RCC 7860 (cell line): ENCODE measurements around the gene TRIM72.
"Not testable (repeated sequence)": the region's sequence is repeated elsewhere in the genome, so short reads cannot be mapped to it uniquely, and the experiment has no call there.

Experiments
- DNase-seq: peaks from one replicate; pipeline ENCODE4 v3.0.0-alpha.2; 2015; ENCODE audit warnings: low spot score
- FAIRE-seq: peaks from 2 replicates; lab custom pipeline; 2012; peaks lifted over from hg19 to GRCh38; lab: Jason Lieb, UNC

TRIM72 gene

DNA sequence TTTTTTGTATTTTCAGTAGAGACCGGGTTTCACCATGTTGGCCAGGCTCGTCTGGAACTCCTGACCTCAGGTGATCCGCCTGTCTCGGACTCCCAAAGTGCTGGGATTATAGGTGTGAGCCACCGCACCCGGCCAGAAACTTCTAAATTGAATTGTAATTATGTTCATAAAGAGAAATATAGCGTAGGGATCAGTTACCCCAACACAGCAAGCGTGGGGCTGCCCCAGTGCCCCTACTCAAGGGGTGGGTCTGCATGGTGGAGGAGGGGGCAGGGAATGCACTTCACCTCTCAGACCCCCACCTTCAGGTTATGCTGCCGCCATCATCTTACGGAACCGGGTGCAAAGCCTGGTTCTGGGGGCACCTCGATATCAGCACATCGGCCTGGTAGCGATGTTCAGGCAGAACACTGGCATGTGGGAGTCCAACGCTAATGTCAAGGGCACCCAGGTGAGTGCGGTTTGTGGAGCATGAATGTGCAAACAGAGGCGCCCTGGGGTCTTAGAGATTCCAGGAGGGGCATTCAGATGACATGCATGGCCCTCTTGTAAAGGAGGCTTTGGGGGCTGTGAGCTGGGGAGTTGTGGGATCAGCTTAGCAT lies 63.8 kb downstream of the TRIM72 start:
- DNase-seq (no peak), FAIRE-seq (no peak)

DNA sequence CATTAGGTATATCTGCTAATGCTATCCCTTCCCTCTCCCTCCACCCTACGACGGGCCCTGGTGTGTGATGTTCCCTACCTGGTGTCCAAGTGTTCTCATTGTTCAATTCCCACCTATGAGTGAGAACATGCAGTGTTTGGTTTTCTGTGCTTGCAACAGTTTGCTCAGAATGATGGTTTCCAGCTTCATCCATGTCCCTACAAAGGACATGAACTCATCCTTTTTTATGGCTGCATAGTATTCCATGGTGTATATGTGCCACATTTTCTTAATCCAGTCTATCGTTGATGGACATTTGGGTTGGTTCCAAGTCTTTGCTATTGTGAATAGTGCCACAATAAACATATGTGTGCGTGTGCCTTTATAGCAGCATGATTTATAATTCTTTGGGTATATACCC lies 64.9 kb downstream of the TRIM72 start:
- FAIRE-seq, DNase-seq: not testable (repeated sequence)
